COLO668 (cell line): ENCODE measurements around the gene ADAMTS10.
"Not testable (repeated sequence)": the region's sequence is repeated elsewhere in the genome, so short reads cannot be mapped to it uniquely, and the experiment has no call there.

Source experiments
- DNase-seq: peaks from one replicate; lab custom pipeline; 2025; ENCODE audit not compliant: unreplicated experiment; lab: John Stamatoyannopoulos, UW

The ADAMTS10 gene

GRCh38 chr19:8595651-8596050 lies 14.9 kb downstream of the ADAMTS10 start:
- DNase-seq, result no peak

GRCh38 chr19:8593931-8594330 lies 16.6 kb downstream of the ADAMTS10 start:
- no peak for DNase-seq

- peak; percentile 12 for DNase-seq
Measured at GRCh38 chr19:8592231-8593009, 18.1 kb downstream of the ADAMTS10 start.

- no peak for DNase-seq
Measured at GRCh38 chr19:8589177-8589714, 21.3 kb downstream of the ADAMTS10 start.

GRCh38 chr19:8585894-8586750 lies 24.4 kb downstream of the ADAMTS10 start:
- peak; percentile 47 for DNase-seq

GRCh38 chr19:8584965-8585893 lies 25.3 kb downstream of the ADAMTS10 start:
- no peak for DNase-seq

- peak; percentile 64 for DNase-seq
Measured at GRCh38 chr19:8580710-8581281, 29.7 kb downstream of the ADAMTS10 start.

GRCh38 chr19:8578642-8579265 lies 31.8 kb downstream of the ADAMTS10 start:
- DNase-seq, result peak; percentile 58

GRCh38 chr19:8577741-8578140 lies 32.8 kb downstream of the ADAMTS10 start:
- DNase-seq, result no peak

GRCh38 chr19:8577247-8577646 lies 33.3 kb downstream of the ADAMTS10 start, which contains the start of gene MYO1F:
TSS of gene MYO1F (minus strand) at chr19:8577442. CDS start at chr19:8577309, 133 bp downstream.
- no peak for DNase-seq

GRCh38 chr19:8576273-8576993 lies 34.1 kb downstream of the ADAMTS10 start:
- DNase-seq, result no peak

- no peak for DNase-seq
Measured at GRCh38 chr19:8575467-8575997, 35.0 kb downstream of the ADAMTS10 start.

GRCh38 chr19:8574619-8574922 lies 35.9 kb downstream of the ADAMTS10 start:
- not testable (repeated sequence) for DNase-seq

GRCh38 chr19:8573316-8573715 lies 37.2 kb downstream of the ADAMTS10 start:
- no peak for DNase-seq

- no peak for DNase-seq
Measured at GRCh38 chr19:8571006-8571411, 39.5 kb downstream of the ADAMTS10 start.

- no peak for DNase-seq
Measured at GRCh38 chr19:8569066-8569771, 41.3 kb downstream of the ADAMTS10 start.

GRCh38 chr19:8567522-8568172 lies 42.9 kb downstream of the ADAMTS10 start:
- no peak for DNase-seq

GRCh38 chr19:8566855-8567254 lies 43.7 kb downstream of the ADAMTS10 start:
- DNase-seq, result no peak
